Stimulated activated naive CD8-positive, alpha-beta T cell treated with anti-CD3 and anti-CD28 coated beads, Interleukin-15, amount 100 ng/mL, for 72 hours (primary cell): ENCODE measurements around the gene RPP38.
A peak's percentile ranks its signal among the peaks of the same experiment; 100 is the strongest.

ENCODE experiments used
- ATAC-seq: fragments of 150-1000 bp; cut with Tn5 transposase; 2 replicates; pipeline ENCODE4 v1.10.0; 2021; ENCODE audit warnings: mild to moderate bottlenecking, moderate library complexity
- DNase-seq, 2 donors: peaks; one replicate each; pipeline ENCODE4 v3.0.0; 2021 to 2022
- H3K27ac Mint-ChIP-seq, 2 donors: one replicate each; pipeline ENCODE4 v1.8.0; 2022; ENCODE audit warnings: mild to moderate bottlenecking in 2 of 2, mixed read lengths in 2 of 2, moderate library complexity in 2 of 2
- H3K27me3 Mint-ChIP-seq: one replicate; pipeline ENCODE4 v1.8.0; 2022; ENCODE audit warnings: mixed read lengths
- H3K4me1 Mint-ChIP-seq: one replicate; pipeline ENCODE4 v1.8.0; 2022; ENCODE audit warnings: mild to moderate bottlenecking, mixed read lengths
- H3K4me3 Mint-ChIP-seq, 2 donors: one replicate each; pipeline ENCODE4 v1.8.0; 2022; ENCODE audit warnings: mild to moderate bottlenecking in 2 of 2, mixed read lengths in 2 of 2, moderate library complexity in 1 of 2
- H3K9me3 Mint-ChIP-seq, 2 donors: one replicate each; pipeline ENCODE4 v1.8.0; 2022; ENCODE audit warnings: mixed read lengths in 2 of 2

RPP38 gene

DNA sequence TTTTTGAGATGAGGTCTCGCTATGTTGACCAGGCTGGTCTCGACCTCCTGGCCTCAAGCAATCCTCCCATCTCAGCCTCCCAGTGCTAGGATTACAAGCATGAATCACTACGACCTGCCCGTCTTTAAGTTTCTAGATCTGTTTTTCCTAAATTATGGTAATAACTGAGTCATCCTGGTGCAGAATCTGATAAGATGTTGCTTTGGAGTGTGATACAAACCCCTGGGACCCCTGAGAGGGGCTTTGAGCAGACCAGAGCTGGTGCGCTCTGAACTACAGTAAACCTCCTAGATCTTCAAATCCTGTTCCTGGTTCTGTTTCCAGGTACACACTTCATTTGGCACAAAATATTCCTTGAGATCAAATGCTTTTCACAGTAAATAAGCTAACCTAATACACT is 34.2 kb downstream of the RPP38 start:
- no peak for DNase-seq
- H3K9me3 Mint-ChIP-seq, result no peaks in the 10 kb centered on the region

DNA sequence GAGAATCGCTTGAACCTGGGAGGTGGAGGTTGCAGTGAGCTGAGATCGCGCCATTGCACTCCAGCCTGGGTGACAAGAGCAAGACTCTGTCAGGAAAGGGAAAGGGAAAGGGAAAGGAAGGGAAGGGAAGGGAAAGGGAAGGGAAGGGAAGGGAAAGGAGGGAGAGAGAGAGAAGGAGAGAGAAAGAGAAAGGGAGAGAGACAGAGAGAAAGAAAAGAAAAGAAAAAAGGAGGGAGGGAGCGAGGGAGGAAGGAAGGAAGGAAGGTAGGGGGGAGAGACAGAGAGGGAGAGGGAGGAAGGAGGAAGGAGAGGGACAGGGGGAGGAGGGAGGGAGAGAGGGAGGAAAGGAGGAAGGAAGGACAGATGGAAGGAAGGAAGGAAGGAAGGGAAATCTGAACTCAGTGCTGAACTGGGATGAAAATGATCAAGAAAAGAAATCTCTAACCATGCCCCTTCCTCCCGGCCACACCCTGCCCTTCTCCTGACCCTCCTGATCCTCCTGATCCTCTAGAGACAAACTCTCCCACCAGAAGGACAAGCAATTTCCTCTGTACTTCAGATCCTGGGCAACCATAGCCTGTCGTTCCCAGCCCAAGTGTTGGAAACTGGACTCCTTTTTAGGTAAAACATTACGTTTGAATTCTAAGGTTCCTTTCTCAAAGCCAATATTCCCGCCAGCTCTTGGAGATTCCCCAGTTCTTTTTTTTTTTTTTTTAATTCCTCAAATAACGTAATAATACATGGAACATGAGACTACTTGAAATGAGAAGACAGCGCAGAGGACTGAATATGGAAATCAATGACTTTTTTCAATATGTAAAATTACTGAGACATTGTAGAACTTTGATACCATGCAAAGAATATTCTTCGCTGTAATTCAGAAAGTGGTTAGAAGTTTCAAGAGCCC is 39.2 kb downstream of the RPP38 start:
- Mint-ChIP-seq H3K9me3 (no peaks in the 10 kb centered on the region), H3K27ac (peak overlapping the region in 1 of 2 donors; percentile 83), H3K4me1 (peaks cover 17% of the 10 kb centered on the region), H3K4me3 (no peak overlapping the region), H3K27me3 (no peaks in the 10 kb centered on the region)
- ATAC-seq (no peak), DNase-seq (no peak)

More for the DNA sequence above, 34.2 kb downstream of the RPP38 start:
- Mint-ChIP-seq H3K27ac (peak overlapping the region in 1 of 2 donors; percentile 54), H3K4me1 (peaks cover 5% of the 10 kb centered on the region), H3K4me3 (no peak overlapping the region), H3K27me3 (no peaks in the 10 kb centered on the region)
- no peak for ATAC-seq

DNA sequence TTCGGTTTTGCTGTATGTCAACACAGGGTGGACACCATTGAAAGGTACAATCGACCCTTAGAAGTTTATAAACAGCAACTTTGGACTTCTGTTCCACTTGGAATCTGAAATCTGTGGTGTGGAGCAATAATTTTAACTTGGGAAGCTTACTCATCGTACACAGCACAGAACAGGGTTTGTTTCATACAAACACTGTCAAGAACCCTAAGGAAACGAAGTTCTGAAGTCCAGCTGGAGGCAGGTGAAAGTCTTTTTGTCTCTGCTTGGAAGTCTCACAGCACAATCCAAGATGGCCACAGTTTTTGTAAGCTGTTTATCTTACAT is 39.8 kb downstream of the RPP38 start:
- Mint-ChIP-seq H3K4me3 (no peak overlapping the region), H3K9me3 (no peaks in the 10 kb centered on the region), H3K4me1 (peaks cover 23% of the 10 kb centered on the region), H3K27ac (no peak overlapping the region), H3K27me3 (no peaks in the 10 kb centered on the region)
- DNase-seq (no peak), ATAC-seq (no peak)

DNA sequence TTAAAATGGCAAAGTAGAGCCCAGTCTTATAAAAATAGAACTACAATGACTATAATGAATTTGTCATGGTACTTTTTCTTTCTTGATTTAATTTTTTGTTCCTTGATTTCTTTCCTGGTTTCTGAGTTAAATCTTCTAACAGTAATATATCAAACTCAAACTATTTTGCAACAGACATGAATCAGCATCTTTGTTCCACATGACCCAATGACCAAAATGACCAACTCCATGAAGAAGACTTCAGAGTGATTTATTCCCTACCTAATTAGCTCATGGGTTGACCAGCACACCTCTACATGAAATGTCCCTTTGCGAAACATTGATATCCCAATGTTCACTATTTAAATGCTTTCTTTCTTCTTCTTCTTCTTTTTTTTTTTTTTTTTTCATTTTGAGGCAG is 40.5 kb downstream of the RPP38 start:
- H3K27me3 Mint-ChIP-seq, result no peaks in the 10 kb centered on the region
- no peak overlapping the region for H3K4me3 Mint-ChIP-seq
- peaks cover 29% of the 10 kb centered on the region for H3K4me1 Mint-ChIP-seq
- DNase-seq, result no peak
- no peak overlapping the region for H3K27ac Mint-ChIP-seq
- ATAC-seq, result no peak
- H3K9me3 Mint-ChIP-seq, result no peaks in the 10 kb centered on the region

DNA sequence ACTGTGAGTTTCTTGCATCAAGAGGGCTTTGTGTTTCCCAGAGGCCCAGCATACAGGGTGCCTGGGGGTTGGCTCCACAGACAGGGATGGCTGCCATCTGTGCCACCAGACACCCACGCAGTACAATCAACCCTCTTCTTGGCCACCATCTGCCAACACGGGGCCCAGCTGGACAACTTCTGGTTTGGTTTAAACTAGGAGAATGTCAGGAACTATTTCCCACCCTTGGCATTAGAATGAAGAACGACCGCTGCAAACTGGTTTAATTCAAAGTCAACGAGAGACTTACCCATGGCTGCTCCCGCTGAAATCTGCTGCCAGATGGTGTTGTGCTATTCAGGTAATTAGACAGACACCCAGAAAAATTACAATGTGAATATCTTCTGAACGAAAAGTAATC is 43.5 kb downstream of the RPP38 start:
- Mint-ChIP-seq H3K27me3 (no peaks in the 10 kb centered on the region), H3K4me3 (peak overlapping the region in 1 of 2 donors; percentile 73), H3K9me3 (no peaks in the 10 kb centered on the region), H3K27ac (peak overlapping the region; percentile 79 to 83), H3K4me1 (peaks cover 40% of the 10 kb centered on the region)
- ATAC-seq, result no peak
- no peak for DNase-seq

DNA sequence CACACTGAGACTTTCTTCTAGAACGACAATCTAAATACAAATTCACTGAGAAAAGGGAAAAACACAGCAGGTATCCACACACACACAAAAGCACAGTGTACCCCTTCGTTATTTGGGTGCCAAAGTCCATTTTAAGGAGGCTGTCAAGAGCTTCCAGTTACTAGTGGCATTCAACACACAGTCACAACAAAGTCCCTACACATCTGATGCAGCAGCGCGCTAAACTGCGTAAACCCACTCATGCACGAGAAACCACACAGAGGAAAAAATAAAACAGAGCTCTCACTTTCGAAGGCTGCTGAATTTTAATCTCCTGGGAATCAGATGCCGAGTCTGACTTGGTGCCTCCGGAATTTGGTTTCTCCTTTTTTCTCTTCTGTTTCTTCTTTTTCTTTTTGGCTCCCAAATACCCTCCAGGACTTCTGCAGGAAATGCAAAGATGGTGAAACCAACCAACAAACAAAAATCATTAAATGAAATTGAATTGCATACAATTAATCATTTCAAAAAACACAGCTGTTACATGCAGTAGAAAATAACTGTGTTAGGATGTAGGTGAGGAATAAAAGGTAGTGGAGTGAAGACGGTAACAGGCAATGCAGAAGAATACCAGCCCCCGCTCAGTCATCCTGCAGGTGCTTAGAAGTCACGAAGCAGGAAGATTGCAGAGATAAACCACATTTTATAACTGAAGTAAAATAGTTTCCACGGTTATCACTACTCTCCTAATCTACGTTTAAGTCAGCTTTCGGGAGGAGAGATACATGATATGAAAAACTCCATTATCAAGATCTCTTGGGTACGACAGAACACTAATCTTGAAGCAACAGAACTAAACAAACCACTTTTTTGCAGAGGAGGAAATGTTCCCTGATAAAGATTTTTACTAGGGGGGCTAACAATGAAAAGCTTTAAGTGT is 44.2 kb downstream of the RPP38 start:
- no peaks in the 10 kb centered on the region for H3K9me3 Mint-ChIP-seq
- peak overlapping the region; percentile 73 to 77 for H3K4me3 Mint-ChIP-seq
- ATAC-seq, result peak; percentile 85
- DNase-seq, result peak in 1 of 2 donors; percentile 27
- H3K27ac Mint-ChIP-seq, result peak overlapping the region in 1 of 2 donors; percentile 83
- peaks cover 47% of the 10 kb centered on the region for H3K4me1 Mint-ChIP-seq
- no peaks in the 10 kb centered on the region for H3K27me3 Mint-ChIP-seq

DNA sequence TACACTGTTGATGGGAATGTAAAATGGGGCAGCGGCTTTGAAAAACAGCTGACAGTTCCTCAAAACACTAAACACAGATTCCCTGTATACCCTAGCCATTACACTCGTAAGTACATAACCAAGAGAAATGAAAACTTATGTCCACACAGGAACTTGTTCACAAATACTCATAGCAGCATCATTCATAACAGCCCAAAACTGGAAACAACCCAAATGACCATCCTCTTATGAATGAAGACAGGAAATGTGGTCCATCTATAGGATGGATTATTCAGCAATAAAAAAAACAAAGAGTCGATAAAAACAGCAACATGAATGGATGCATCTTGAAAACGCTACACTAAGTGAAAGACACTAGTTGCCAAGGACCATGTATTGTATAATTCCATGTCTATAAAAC is 47.6 kb downstream of the RPP38 start:
- no peaks in the 10 kb centered on the region for H3K9me3 Mint-ChIP-seq
- H3K4me1 Mint-ChIP-seq, result peaks cover 47% of the 10 kb centered on the region
- ATAC-seq, result no peak
- H3K4me3 Mint-ChIP-seq, result no peak overlapping the region
- no peak overlapping the region for H3K27ac Mint-ChIP-seq
- DNase-seq, result no peak
- H3K27me3 Mint-ChIP-seq, result no peaks in the 10 kb centered on the region

DNA sequence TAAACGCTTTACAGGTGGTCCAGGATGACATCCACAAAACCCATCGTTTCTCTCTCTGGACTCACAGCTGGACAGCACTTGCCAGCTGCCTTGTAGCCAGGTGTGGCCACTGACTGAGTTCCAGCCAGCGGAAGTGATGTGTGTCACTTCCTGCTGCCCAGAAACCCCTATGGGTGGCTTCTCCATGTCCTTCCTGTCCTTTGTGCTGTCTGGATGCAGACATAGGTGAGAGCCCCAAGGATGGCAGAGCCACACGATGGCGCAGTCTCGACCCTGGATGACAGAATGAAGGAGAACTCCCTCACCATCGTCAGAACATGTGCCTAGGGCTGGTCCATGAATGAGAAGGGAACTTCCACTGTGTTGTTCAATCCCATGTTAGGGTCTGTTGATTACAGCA is 49.2 kb downstream of the RPP38 start:
- Mint-ChIP-seq H3K27me3 (no peaks in the 10 kb centered on the region), H3K4me1 (peaks cover 35% of the 10 kb centered on the region), H3K4me3 (no peak overlapping the region), H3K27ac (no peak overlapping the region), H3K9me3 (no peaks in the 10 kb centered on the region)
- no peak for ATAC-seq
- no peak for DNase-seq

DNA sequence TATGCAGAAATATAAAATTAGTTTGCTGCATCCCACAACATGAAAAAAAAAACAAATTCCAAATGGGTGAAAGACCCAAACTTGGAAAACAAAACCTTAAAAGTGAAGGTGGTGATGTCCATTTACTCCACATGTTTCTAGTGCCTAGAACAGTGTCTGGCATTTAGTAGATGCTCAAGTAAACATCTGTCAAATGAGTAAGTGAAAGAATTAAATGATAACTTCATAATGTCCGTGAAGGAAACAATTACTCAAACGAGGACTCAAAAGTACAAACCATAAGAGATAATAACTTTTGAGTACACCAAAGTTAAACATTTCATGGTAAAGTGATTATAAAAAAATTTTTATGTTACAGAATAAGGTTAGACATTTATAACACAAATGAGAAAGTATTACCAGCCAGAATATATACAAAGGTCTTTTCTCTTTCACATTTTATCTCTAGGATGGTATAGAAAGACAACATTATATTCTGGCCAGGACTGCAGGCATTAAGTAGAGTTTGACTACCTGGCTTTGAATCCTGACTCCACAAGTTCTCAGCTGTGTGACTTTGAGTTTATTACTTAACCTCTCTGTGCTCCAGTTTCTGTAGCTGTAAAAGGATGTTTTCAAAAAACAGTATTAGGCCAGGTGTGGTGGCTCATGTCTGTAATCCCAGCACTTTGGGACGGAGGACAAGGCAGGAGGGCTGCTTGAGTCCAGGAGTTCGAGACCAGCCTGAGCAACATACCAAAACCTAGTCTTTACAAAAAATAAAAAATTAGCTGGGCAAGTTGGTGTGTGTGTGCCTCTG is 50.6 kb downstream of the RPP38 start:
- no peaks in the 10 kb centered on the region for H3K27me3 Mint-ChIP-seq
- DNase-seq (no peak), ATAC-seq (no peak)
- no peak overlapping the region for H3K27ac Mint-ChIP-seq
- no peak overlapping the region for H3K4me3 Mint-ChIP-seq
- no peaks in the 10 kb centered on the region for H3K9me3 Mint-ChIP-seq
- H3K4me1 Mint-ChIP-seq, result peaks cover 25% of the 10 kb centered on the region

DNA sequence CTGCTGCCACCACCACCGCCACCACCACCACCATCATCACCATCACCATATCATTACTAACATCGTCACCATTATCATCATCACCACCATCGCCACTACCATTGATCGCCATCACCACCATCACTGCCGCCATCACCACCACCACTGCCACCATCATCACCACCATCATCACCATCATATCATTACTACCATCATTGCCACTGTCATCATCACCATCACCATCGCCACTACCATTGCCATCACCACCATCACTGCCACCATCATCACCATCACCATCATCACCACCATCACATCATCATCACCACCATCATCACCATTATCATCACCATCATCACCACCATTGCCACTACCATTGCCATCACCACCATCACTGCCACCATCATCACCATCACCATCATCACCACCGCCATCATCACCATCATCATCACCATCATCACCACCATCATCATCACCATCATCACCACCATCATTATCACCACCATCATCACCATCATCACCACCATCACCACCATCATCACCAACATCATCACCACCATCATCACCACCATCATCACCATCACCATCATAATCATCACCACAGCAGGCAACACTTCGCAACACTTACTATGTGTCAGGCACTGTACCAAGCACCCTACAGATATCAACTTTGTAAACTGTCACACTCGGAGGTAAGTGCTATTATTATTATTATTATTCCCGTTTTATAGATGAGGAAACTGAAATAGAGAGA is 52.1 kb downstream of the RPP38 start:
- Mint-ChIP-seq H3K4me3 (no peak overlapping the region), H3K4me1 (peaks cover 26% of the 10 kb centered on the region), H3K27me3 (no peaks in the 10 kb centered on the region), H3K9me3 (no peaks in the 10 kb centered on the region), H3K27ac (no peak overlapping the region)
- DNase-seq (no peak), ATAC-seq (no peak)

DNA sequence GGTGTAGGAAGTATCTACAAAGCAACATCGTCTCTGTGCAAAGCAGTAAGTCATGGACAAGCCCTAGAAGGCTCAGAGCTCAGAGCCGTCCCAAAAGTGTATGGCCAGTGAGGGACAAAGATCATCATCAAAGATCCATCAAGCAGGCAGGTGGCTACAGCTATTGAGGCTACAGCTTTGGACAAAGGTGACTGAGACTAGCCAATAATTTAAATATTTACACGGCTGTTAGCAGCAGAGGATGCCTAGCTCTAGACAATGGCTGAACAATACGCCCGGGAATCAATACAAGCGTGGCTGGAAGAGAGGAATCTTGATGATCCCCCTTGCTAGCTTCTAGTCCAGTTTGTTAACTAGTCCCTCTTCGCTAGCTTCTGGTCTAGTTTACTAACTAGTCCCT is 53.4 kb downstream of the RPP38 start:
- H3K27ac Mint-ChIP-seq, result no peak overlapping the region
- H3K4me3 Mint-ChIP-seq, result no peak overlapping the region
- ATAC-seq, result no peak
- no peak for DNase-seq
- no peaks in the 10 kb centered on the region for H3K9me3 Mint-ChIP-seq
- H3K4me1 Mint-ChIP-seq, result peaks cover 24% of the 10 kb centered on the region
- H3K27me3 Mint-ChIP-seq, result no peaks in the 10 kb centered on the region

DNA sequence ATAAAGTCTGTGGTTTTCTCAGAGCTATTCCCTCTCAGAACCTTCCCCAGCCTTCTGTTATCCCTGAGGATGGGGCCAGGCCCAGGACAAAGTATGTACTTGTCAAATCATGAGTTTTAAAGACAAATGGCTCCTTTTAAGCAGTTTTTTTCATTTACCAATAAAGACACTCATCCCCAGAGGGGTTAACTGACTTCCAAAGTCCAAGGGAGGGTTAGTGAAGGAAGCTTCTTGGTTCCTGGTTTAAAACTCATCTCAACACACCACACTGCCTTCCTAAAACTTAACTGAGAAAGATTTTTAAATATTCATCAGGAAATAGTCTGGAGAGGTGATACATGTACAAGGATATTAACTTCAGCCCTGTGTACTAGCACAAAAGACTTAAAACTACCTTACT is 55.4 kb downstream of the RPP38 start:
- Mint-ChIP-seq H3K27me3 (no peaks in the 10 kb centered on the region), H3K4me3 (no peak overlapping the region), H3K27ac (peak overlapping the region in 1 of 2 donors; percentile 2), H3K9me3 (no peaks in the 10 kb centered on the region), H3K4me1 (peaks cover 18% of the 10 kb centered on the region)
- DNase-seq (no peak), ATAC-seq (no peak)
